OCI-LY3 (cell line): ENCODE measurements around the gene LILRB3.
A peak's percentile ranks its signal among the peaks of the same experiment; 100 is the strongest.

Experiments
- CTCF ChIP-seq: fragments of 200-600, 300-600 bp; sonication (generic); IDR thresholded peaks from 2 replicates; pipeline ENCODE4 v1.5.1; 2014; ENCODE audit warnings: antibody characterized with exemption, low read length, low read depth
- EZH2phosphoT487 ChIP-seq: fragments of 200-600 bp; shearing (Covaris generic); IDR thresholded peaks from 2 replicates; pipeline ENCODE4 v1.6.1; 2018; ENCODE audit warnings: antibody characterized with exemption, mixed run types, low read depth

GRCh38 chr19:54231077-54231931 lies 8.5 kb upstream of the LILRB3 start:
- TF ChIP-seq CTCF (peak; percentile 96), EZH2phosphoT487 (no peak)
